Measurements from ENCODE around the gene TRAPPC14. TPM values are rescaled to one million over a fixed set of nuclear protein-coding genes. Genes with fewer than 3 reads are reported as not detected.

TRAPPC14 gene
- total and polyA plus RNA-seq, 9 of the 15 experiments (the other 6 are each of a cell fraction or from before 2014, with no cell fraction given), result 0.42 to 45.9 (median 18.2) TPM

DNA sequence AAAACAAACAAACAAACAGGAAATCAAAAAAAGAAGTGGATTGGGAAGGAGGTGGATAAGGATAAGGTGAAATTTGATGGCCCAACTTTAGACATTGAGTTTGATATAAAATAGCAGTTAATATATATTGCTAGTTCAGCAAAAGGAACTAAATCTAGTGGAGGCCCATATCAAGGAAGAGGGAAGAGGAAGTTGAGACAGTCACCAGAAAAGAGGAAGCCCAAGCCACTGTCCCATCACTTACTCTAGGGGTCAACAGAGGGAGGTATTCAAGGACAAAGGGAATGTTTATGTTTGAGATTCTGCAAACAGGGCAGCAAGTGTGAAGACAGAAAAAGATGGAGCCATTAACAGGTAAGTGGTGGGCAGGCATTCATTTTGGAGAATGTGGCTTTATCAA lies 6.1 kb downstream of the TRAPPC14 start:
- Histone ChIP-seq H4K20me1 (replicated peaks; ENCODE audit: control insufficient read depth, insufficient read depth, low read length) (peaks cover 7% of the 10 kb centered on the region), H3K4me3 (no peak overlapping the region), H3K4me2 (ENCODE audit: insufficient read depth, low read length) (no peak overlapping the region), H3K4me1 (replicated peaks in 1 of 2; ENCODE audit: control insufficient read depth in 2 of 2, insufficient read depth in 2 of 2, low read length in 2 of 2) (peaks cover 29 to 73% of the 10 kb centered on the region in 2 experiments), H3K9me1 (ENCODE audit: control insufficient read depth, insufficient read depth, low read length) (no peaks in the 10 kb centered on the region), H3K9me3 (replicated peaks; ENCODE audit: control insufficient read depth, insufficient read depth, low read depth, low read length) (no peaks in the 10 kb centered on the region), H3K27me3 (ENCODE audit: control insufficient read depth in 2 of 2, insufficient read depth in 2 of 2, low read length in 2 of 2) (no peaks in the 10 kb centered on the region), H3K36me3 (ENCODE audit: control insufficient read depth, insufficient read depth, low read length) (peaks cover 64% of the 10 kb centered on the region), H2AFZ (ENCODE audit: low read depth, low read length) (no peak overlapping the region), H3K9ac (ENCODE audit: insufficient read depth in 1 of 2, low read depth in 2 of 2, low read length in 2 of 2) (no peak overlapping the region), H3K79me2 (ENCODE audit: control insufficient read depth, insufficient read depth, low read length) (peaks cover 36% of the 10 kb centered on the region), H3K27ac (ENCODE audit: extremely low read depth, low read depth, low read length) (no peak overlapping the region)
- intact Hi-C loops (cut with micrococcal nuclease) (no loop called here), in situ Hi-C loops (cut with MboI) (no loop called here)
- POLR2A ChIA-PET, result interaction anchor here (0.8 kb wide), 1 partner anchor 25 kb away, joined by 6 read pairs; the partner anchor contains the start of gene GPC2
- DNase-seq (ENCODE audit: extremely low read depth in 1 of 4, low spot score in 3 of 4) (peak in 1 of 4 experiments; percentile 51), ATAC-seq (no peak), FAIRE-seq (peak; percentile 15)
- CTCF ChIA-PET (ENCODE audit: low intra/inter-chr PET ratio), result no interaction called here
- TSS peak; percentile 15 for BruUV-seq (replicated peaks)
- TF ChIP-seq RAD21 (CRISPR knock-in tag; conservative IDR thresholded peaks at IDR 0.05 in 1 of 2, IDR thresholded peaks at IDR 0.05 in 1 of 2) (peak in 1 of 2 experiments; percentile 13; a peak in 1 of 4 replicates), NFATC3 (IDR thresholded peaks at IDR 0.05) (no peak), SMARCE1 (IDR thresholded peaks at IDR 0.05) (peak; percentile 77; the same call in 1 of the 2 replicates), RBFOX2 (IDR thresholded peaks at IDR 0.05; ENCODE audit: low read depth, low read length) (no peak), ELF1 (tag; IDR thresholded peaks at IDR 0.05) (peak; percentile 64; the same call in 1 of the 2 replicates), SAFB (IDR thresholded peaks at IDR 0.05; ENCODE audit: borderline replicate concordance, low read depth, low read length) (no peak), ETV6 (IDR thresholded peaks at IDR 0.05; ENCODE audit: borderline replicate concordance in 1 of 2, low read depth in 2 of 2, low read length in 1 of 2) (peak; percentile 73 to 92; a peak in 3 of 4 replicates), ETV6 (CRISPR knock-in tag; IDR thresholded peaks at IDR 0.05; ENCODE audit: borderline replicate concordance) (no peak), KAT2B (IDR thresholded peaks at IDR 0.05; ENCODE audit: low read depth, low read length) (no peak), RBM22 (IDR thresholded peaks at IDR 0.05; ENCODE audit: low read depth, low read length, poor library complexity, severe bottlenecking) (no peak), ZNF436 (CRISPR knock-in tag; IDR thresholded peaks at IDR 0.05) (no peak), ZNF12 (CRISPR knock-in tag; IDR thresholded peaks at IDR 0.05) (no peak), RFX5 (IDR thresholded peaks at IDR 0.05; ENCODE audit: low read depth, low read length) (no peak), EWSR1 (IDR thresholded peaks at IDR 0.05; ENCODE audit: borderline replicate concordance, low read depth, partially characterized antibody) (no peak)
- TF ChIP-seq, protein P1, sequence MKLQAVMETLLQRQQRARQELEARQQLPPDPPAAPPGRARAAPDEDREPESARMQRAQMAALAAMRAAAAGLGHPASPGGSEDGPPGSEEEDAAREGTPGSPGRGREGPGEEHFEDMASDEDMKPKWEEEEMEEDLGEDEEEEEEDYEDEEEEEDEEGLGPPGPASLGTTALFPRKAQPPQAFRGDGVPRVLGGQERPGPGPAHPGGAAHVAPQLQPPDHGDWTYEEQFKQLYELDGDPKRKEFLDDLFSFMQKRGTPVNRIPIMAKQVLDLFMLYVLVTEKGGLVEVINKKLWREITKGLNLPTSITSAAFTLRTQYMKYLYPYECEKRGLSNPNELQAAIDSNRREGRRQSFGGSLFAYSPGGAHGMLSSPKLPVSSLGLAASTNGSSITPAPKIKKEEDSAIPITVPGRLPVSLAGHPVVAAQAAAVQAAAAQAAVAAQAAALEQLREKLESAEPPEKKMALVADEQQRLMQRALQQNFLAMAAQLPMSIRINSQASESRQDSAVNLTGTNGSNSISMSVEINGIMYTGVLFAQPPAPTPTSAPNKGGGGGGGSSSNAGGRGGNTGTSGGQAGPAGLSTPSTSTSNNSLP (IDR thresholded peaks at IDR 0.05; ENCODE audit: borderline replicate concordance, low read depth, low read length), result no peak
- TF ChIP-seq, protein P2, sequence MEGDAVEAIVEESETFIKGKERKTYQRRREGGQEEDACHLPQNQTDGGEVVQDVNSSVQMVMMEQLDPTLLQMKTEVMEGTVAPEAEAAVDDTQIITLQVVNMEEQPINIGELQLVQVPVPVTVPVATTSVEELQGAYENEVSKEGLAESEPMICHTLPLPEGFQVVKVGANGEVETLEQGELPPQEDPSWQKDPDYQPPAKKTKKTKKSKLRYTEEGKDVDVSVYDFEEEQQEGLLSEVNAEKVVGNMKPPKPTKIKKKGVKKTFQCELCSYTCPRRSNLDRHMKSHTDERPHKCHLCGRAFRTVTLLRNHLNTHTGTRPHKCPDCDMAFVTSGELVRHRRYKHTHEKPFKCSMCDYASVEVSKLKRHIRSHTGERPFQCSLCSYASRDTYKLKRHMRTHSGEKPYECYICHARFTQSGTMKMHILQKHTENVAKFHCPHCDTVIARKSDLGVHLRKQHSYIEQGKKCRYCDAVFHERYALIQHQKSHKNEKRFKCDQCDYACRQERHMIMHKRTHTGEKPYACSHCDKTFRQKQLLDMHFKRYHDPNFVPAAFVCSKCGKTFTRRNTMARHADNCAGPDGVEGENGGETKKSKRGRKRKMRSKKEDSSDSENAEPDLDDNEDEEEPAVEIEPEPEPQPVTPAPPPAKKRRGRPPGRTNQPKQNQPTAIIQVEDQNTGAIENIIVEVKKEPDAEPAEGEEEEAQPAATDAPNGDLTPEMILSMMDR (IDR thresholded peaks at IDR 0.05 in 2 of 3, conservative IDR thresholded peaks at IDR 0.05 in 1 of 3; ENCODE audit: insufficient read depth in 2 of 3, low read depth in 1 of 3, low read length in 3 of 3), result peak in 1 of 3 experiments; percentile 37; a peak in 2 of 6 replicates
- TF ChIP-seq, protein P3, sequence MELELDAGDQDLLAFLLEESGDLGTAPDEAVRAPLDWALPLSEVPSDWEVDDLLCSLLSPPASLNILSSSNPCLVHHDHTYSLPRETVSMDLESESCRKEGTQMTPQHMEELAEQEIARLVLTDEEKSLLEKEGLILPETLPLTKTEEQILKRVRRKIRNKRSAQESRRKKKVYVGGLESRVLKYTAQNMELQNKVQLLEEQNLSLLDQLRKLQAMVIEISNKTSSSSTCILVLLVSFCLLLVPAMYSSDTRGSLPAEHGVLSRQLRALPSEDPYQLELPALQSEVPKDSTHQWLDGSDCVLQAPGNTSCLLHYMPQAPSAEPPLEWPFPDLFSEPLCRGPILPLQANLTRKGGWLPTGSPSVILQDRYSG (tag; conservative IDR thresholded peaks at IDR 0.05; ENCODE audit: low read depth), result no peak
